ENCODE measurements around the gene CUL9. TPM values are rescaled to one million over a fixed set of nuclear protein-coding genes. Genes with fewer than 3 reads are reported as not detected.

Gene CUL9
- total and polyA plus RNA-seq, 5 experiments from 2014 or later = 6.8 to 110 (median 10.4) TPM

DNA sequence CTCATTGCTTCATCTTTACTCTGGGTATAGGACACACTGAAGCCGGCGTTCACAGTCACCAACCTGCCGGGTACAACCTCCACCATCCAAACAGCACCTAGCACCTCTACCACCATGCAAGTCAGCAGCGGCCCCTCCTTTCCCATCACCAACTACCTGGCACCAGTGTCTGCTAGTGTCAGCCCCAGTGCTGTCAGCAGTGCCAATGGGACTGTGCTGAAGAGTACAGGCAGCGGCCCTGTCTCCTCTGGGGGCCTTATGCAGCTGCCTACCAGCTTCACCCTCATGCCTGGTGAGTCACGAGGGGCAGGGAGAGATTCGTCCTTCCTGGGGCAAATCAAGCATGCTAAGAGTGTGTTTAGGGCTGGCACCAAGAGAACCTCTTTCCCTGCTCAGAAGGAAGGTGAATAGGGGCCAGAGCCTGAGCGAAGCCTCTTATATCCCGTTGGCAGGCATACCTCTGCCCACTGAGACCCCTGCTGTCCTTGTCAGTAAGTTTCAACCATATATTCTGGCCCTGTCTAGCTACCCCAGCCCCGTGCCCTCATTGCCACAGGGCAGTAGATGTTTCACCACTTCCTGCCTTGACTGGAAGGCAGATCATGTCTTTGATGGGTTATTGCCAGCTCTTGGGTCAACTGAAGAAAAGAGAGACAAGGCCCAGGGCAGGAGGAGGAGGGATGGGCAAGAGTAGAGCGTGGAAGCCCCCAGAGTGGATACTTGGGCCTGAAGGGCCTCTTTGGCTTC lies 6.1 kb upstream of the CUL9 start:
- Mint-ChIP-seq H3K27me3 (peaks cover 0 to 2% (median 0%) of the 10 kb centered on the region in 5 donors), H3K36me3 (peaks cover 0 to 46% (median 7%) of the 10 kb centered on the region in 3 donors)
- no peak for ATAC-seq

DNA sequence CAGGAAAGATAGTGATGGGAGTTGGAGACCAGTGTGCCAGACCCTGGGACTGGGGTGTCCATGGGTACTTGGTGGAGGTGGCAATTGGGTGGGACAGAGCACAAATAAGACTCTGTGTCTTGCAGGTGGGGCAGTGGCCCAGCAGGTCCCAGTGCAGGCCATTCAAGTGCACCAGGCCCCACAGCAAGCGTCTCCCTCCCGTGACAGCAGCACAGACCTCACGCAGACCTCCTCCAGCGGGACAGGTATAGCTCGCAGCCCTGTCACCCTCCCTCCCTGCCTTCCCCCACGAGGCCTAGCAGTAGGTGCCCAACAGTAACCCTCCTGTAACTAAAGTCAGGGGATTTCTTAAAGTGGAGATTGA lies 5.6 kb upstream of the CUL9 start:
- Mint-ChIP-seq H3K4me1 (peaks cover 21 to 53% (median 43%) of the 10 kb centered on the region in 4 donors), H3K27me3 (no peaks in the 10 kb centered on the region), H3K9me3 (no peaks in the 10 kb centered on the region), H3K27ac (peak overlapping the region in 7 of 10 donors; percentile 4 to 87 (median 44)), H3K36me3 (peaks cover 0 to 46% (median 7%) of the 10 kb centered on the region in 3 donors), H3K4me3 (peak overlapping the region in 1 of 10 donors; percentile 10)
- ATAC-seq (no peak), DNase-seq (no peak)
- POLR2A ChIA-PET = interaction anchor here (0.6 to 2.1 kb wide), 2 partner anchors 9 to 53 kb away, joined by 6 to 10 read pairs; partner anchors contain the start of gene DNPH1

More for the DNA sequence above, 6.1 kb upstream of the CUL9 start:
- H3K9me3 Mint-ChIP-seq = no peaks in the 10 kb centered on the region
- H3K4me1 Mint-ChIP-seq = peaks cover 20 to 51% (median 41%) of the 10 kb centered on the region in 4 donors
- no peak overlapping the region for H3K4me3 Mint-ChIP-seq
- POLR2A ChIA-PET = interaction anchor here (1.0 to 4.9 kb wide), 4 partner anchors 33 to 285 kb away, joined by 3 to 33 read pairs (median 8); partner anchors contain the start of gene DNPH1
- peak overlapping the region in 9 of 10 donors; percentile 32 to 99 (median 87) for H3K27ac Mint-ChIP-seq
- no peak for DNase-seq

DNA sequence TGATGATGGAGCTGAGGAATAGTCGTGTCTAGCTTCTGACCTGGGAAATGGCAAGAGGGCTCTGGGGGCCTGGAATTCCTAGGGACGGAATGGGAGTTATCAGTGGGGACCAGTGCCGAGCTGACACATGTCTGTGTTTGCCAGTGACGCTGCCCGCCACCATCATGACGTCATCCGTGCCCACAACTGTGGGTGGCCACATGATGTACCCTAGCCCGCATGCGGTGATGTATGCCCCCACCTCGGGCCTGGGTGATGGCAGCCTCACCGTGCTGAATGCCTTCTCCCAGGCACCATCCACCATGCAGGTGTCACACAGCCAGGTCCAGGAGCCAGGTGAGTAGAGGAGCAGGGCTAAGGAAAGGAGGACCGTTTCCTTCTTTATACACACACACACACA lies 3.8 kb upstream of the CUL9 start:
- H3K27me3 Mint-ChIP-seq = no peaks in the 10 kb centered on the region
- H3K27ac Mint-ChIP-seq = peak overlapping the region in 6 of 10 donors; percentile 9 to 63 (median 46)
- H3K9me3 Mint-ChIP-seq = no peaks in the 10 kb centered on the region
- POLR2A ChIA-PET = interaction anchor here (0.6 to 1.5 kb wide), 2 partner anchors 51 to 90 kb away, joined by 3 to 5 read pairs; partner anchors contain the start of gene DNPH1
- DNase-seq (no peak), ATAC-seq (no peak)
- H3K36me3 Mint-ChIP-seq = peaks cover 0 to 46% (median 7%) of the 10 kb centered on the region in 3 donors
- peaks cover 23 to 52% (median 46%) of the 10 kb centered on the region in 4 donors for H3K4me1 Mint-ChIP-seq
- peak overlapping the region in 1 of 10 donors; percentile 14 for H3K4me3 Mint-ChIP-seq

DNA sequence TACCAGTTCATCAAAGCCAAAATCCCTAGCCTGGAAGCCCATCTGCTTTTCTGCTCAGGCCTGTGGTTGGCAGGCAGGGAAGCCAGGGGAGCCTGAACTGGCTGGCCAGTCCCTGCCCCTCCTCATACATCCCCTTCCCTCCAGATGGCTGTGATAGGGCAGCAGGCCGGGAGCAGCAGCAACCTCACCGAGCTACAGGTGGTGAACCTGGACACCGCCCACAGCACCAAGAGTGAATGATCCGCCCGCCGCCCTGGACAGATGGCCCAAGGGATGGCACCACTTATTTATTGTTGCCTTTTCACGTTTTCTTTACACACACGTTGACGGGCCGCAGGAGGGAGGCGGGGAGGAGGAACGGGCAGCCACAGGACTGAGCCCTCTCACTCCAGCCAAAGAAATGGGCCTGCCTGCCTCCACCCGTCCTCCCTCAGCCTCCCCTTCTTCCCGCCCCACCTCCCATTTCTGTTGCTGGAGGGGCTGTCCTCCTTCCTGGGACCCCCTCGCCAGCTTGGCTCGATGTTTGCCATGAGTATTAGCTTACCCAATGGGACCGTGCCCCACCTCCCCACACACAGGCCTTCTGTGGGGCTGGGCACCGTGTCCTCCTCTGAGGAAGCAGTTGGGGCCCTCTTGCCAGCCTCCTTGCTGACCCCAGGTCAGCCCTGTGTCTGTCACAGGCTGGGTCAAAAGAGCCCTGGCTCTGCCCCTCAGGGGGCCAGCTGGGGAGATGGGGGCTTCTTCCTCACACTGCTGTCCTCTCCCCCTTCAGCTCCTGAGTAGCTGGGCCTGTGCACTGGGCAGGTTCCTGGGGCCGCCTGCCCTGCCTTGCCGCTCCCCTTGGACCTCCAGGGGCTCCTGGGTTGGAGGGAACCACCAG lies 2.8 kb upstream of the CUL9 start:
- Mint-ChIP-seq H3K9me3 (no peaks in the 10 kb centered on the region), H3K27me3 (no peaks in the 10 kb centered on the region), H3K27ac (peak overlapping the region in 2 of 10 donors; percentile 44 to 53), H3K4me1 (peaks cover 26 to 52% (median 46%) of the 10 kb centered on the region in 4 donors), H3K4me3 (no peak overlapping the region), H3K36me3 (peaks cover 0 to 49% (median 8%) of the 10 kb centered on the region in 3 donors)
- no peak for DNase-seq
- POLR2A ChIA-PET = interaction anchor here (1.7 to 1.8 kb wide), 2 partner anchors 7 to 45 kb away, joined by 7 to 9 read pairs; partner anchors contain the start of gene SRF
- ATAC-seq = no peak

DNA sequence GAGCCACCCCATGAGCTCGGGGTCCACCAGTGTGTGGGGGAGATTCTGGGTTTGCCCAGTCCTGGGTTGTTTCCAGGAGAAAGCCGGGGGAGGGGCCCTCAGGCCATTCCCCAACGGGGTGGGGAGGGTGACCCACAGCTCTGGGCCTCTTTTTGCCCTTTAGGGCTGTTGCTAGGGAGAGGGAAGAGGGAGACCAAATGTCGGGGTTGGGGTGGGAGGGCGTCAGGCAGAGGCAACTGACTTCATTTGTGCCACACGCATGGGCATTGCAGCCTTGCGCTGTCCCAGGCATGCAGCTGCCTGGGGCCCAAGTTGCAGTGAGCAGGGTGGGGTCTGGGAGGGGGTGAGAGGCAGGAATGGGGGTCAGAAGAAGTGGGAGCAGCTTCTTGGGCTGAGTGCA lies 1.9 kb upstream of the CUL9 start:
- no peak for DNase-seq
- H3K4me3 Mint-ChIP-seq = no peak overlapping the region
- no peaks in the 10 kb centered on the region for H3K27me3 Mint-ChIP-seq
- H3K27ac Mint-ChIP-seq = peak overlapping the region in 3 of 10 donors; percentile 33 to 81 (median 72)
- peaks cover 0 to 46% (median 10%) of the 10 kb centered on the region in 3 donors for H3K36me3 Mint-ChIP-seq
- H3K9me3 Mint-ChIP-seq = no peaks in the 10 kb centered on the region
- no peak for ATAC-seq
- POLR2A ChIA-PET = interaction anchor here (1.2 to 1.8 kb wide), 4 partner anchors 8 to 276 kb away, joined by 3 to 9 read pairs (median 6); partner anchors contain the start of genes DLK2, PPP2R5D and SRF
- H3K4me1 Mint-ChIP-seq = peaks cover 32 to 53% (median 47%) of the 10 kb centered on the region in 4 donors

DNA sequence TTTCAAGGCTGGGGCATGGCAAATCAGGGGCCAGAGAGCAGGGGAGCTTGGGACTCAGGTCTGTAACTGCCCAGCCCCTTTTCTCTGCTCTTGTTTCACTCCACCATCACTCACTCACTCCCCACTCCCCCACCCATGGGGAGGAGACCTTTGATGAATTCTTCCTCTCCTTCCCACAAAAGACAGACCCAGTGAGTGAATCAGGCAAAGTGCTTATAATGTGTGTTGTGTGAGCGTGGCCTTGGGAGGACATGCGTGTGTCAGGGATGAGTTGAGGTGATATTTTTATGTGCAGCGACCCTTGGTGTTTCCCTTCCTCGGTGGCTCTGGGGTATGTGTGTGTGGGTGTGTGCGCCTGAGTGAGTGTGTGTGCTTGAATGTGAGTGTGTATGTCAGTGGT lies 1.0 kb upstream of the CUL9 start:
- Mint-ChIP-seq H3K4me3 (peak overlapping the region in 9 of 10 donors; percentile 86 to 97 (median 95)), H3K27ac (peak overlapping the region; percentile 47 to 97 (median 96)), H3K27me3 (no peaks in the 10 kb centered on the region), H3K4me1 (peaks cover 35 to 58% (median 48%) of the 10 kb centered on the region in 4 donors), H3K36me3 (peaks cover 0 to 48% (median 8%) of the 10 kb centered on the region in 3 donors), H3K9me3 (no peaks in the 10 kb centered on the region)
- ATAC-seq (no peak), DNase-seq (peak in 1 of 10 donors; percentile 11)
- POLR2A ChIA-PET = interaction anchor here (1.2 to 1.7 kb wide), 3 partner anchors 9 to 275 kb away, joined by 3 to 9 read pairs (median 5); partner anchors contain the start of genes DLK2, PPP2R5D and SRF

DNA sequence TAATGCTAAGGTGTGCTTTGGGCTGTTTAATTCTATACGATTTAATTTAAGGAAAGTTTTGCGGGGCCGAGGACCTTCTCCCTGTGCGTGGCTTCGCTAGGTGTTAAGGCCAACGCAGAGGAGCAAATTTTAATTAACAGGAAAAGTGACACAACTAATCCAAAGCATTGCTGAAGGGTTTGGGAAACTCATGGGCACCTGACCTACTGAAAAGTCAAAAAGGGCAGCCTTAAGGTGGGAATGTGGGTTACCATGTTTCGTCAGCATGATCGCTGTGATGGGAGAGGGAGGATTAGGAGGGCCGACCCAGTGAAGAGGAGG lies 415 bp upstream of the CUL9 start:
- DNase-seq = peak in 1 of 10 donors; percentile 5
- peaks cover 0 to 47% (median 13%) of the 10 kb centered on the region in 3 donors for H3K36me3 Mint-ChIP-seq
- no peaks in the 10 kb centered on the region for H3K9me3 Mint-ChIP-seq

DNA sequence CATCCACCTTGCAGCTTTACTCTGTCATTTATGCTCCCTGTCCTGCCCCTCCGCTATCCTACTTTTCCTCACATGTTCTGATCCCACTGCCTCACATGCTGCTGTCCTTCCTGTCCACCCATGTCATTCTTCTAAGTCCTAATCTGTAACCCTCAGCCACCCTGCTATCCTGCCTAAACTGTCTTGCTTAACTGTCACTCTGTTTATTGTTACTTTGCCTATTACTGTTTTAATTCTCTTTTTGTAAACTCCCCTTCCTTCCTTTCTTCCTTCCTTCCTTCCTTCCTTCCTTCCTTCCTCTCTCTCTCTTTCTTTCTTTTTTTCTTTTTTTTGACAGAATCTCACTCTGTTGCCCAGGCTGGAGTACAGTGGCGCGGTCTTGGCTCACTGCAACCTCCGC lies 1.4 kb downstream of the CUL9 start:
- POLR2A ChIA-PET = interaction anchor here (0.7 to 1.9 kb wide), 5 partner anchors 9 to 238 kb away, joined by 3 to 15 read pairs (median 4); partner anchors contain the start of gene DNPH1
- Mint-ChIP-seq H3K27ac (peak overlapping the region; percentile 89 to 97 (median 96)), H3K9me3 (no peaks in the 10 kb centered on the region)

More for the DNA sequence above, 415 bp upstream of the CUL9 start:
- Mint-ChIP-seq H3K4me3 (peak overlapping the region; percentile 86 to 97 (median 94)), H3K4me1 (peaks cover 37 to 58% (median 51%) of the 10 kb centered on the region in 4 donors), H3K27ac (peak overlapping the region; percentile 47 to 97 (median 96)), H3K27me3 (no peaks in the 10 kb centered on the region)
- ATAC-seq = no peak
- POLR2A ChIA-PET = interaction anchor here (1.0 to 1.9 kb wide), 11 partner anchors 9 to 335 kb away, joined by 3 to 15 read pairs (median 4); partner anchors contain the start of genes ABCC10, DNPH1, POLR1C and RRP36

DNA sequence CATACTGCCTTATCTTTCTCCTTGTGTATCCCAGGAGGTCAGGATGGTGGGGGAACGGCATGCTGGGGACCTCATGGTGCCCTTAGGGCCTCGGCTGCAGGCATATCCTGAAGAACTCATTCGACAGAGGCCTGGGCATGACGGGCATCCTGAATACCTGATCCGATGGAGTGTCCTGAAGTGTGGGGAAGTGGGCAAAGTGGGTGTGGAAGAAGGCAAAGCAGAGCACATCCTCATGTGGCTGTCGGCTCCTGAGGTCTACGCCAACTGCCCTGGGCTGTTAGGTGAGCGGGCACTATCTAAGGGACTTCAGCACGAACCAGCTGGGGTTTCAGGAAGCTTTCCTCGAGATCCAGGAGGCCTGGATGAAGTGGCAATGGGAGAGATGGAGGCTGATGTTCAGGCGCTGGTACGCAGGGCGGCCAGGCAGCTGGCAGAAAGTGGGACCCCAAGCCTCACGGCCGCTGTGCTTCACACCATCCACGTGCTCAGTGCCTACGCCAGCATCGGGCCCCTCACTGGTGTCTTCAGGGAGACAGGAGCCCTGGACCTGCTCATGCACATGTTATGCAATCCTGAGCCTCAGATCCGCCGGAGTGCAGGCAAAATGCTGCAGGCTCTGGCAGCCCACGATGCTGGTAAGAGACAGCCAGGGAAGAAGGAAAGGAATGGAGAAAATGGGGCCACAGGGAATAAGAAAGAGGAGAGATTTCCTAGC lies 2.4 kb downstream of the CUL9 start:
- no peak for DNase-seq
- POLR2A ChIA-PET = interaction anchor here (0.6 to 1.7 kb wide), 2 partner anchors 11 to 320 kb away, joined by 4 to 19 read pairs; partner anchors contain the start of gene SRF
- H3K4me1 Mint-ChIP-seq = peaks cover 45 to 61% (median 55%) of the 10 kb centered on the region in 4 donors
- no peaks in the 10 kb centered on the region for H3K27me3 Mint-ChIP-seq
- H3K9me3 Mint-ChIP-seq = no peaks in the 10 kb centered on the region
- peak overlapping the region in 9 of 10 donors; percentile 59 to 97 (median 93) for H3K4me3 Mint-ChIP-seq
- peaks cover 0 to 47% (median 14%) of the 10 kb centered on the region in 3 donors for H3K36me3 Mint-ChIP-seq
- H3K27ac Mint-ChIP-seq = peak overlapping the region; percentile 17 to 96 (median 90)
- no peak for ATAC-seq

More for the DNA sequence above, 1.4 kb downstream of the CUL9 start:
- no peak for ATAC-seq
- Mint-ChIP-seq H3K36me3 (peaks cover 0 to 47% (median 14%) of the 10 kb centered on the region in 3 donors), H3K4me1 (peaks cover 42 to 57% (median 54%) of the 10 kb centered on the region in 4 donors), H3K27me3 (no peaks in the 10 kb centered on the region), H3K4me3 (peak overlapping the region; percentile 86 to 97 (median 94))
- no peak for DNase-seq

DNA sequence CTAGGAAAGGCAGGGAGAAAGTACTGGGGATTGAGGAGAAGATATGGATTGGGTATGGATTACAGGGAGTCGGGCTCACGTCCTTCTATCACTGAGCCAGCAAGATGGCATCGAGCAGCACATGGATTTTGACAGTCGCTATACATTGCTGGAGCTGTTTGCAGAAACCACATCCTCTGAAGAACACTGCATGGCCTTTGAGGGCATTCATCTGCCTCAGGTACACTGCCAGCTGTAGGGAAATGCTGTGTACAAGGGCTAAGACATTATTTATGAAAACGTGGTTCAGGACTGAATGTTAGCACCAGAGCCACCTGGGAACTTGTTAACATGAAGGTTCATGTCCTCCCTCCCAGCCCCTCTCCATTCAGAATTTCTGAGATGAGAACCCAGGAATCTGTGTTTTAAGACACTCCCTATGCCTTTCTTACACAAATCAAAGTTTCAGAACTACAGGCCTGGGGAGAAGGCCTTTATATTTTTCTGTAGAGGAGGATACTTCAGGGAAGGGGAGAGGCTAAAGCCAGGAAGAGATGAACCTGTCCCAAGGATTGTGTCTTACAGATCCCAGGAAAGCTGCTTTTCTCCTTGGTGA lies 3.5 kb downstream of the CUL9 start:
- Mint-ChIP-seq H3K9me3 (no peaks in the 10 kb centered on the region), H3K4me1 (peaks cover 45 to 67% (median 61%) of the 10 kb centered on the region in 4 donors), H3K27ac (peak overlapping the region; percentile 47 to 91 (median 86)), H3K4me3 (peak overlapping the region; percentile 31 to 97 (median 66)), H3K36me3 (peaks cover 0 to 53% (median 14%) of the 10 kb centered on the region in 3 donors), H3K27me3 (no peaks in the 10 kb centered on the region)
- POLR2A ChIA-PET = interaction anchor here (0.6 to 1.7 kb wide), 2 partner anchors 9 to 13 kb away, joined by 6 to 19 read pairs; partner anchors contain the start of gene SRF
- peak in 7 of 10 donors; percentile 14 to 66 (median 43) for DNase-seq
- ATAC-seq = peak; percentile 35 to 75

DNA sequence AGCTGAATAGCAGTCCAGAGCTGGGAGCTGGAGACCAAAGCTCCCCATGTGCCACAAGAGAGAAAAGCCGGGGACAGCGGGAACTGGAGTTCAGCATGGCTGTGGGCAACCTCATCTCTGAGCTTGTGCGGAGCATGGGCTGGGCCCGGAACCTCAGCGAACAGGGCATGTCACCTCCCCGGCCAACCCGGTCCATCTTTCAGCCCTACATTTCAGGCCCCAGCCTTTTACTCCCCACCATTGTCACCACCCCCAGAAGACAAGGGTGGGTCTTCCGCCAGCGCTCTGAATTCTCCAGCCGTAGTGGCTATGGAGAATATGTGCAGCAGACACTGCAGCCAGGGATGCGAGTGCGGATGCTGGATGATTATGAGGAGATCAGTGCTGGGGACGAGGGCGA lies 4.0 kb downstream of the CUL9 start:
- Mint-ChIP-seq H3K9me3 (no peaks in the 10 kb centered on the region), H3K4me3 (peak overlapping the region in 4 of 10 donors; percentile 36 to 97 (median 75)), H3K4me1 (peaks cover 47 to 69% (median 63%) of the 10 kb centered on the region in 4 donors), H3K36me3 (peaks cover 0 to 58% (median 15%) of the 10 kb centered on the region in 3 donors), H3K27me3 (no peaks in the 10 kb centered on the region), H3K27ac (peak overlapping the region; percentile 47 to 89 (median 86))
- DNase-seq (no peak), ATAC-seq (no peak)
- POLR2A ChIA-PET = interaction anchor here (1.7 kb wide), 1 partner anchor 13 kb away, joined by 19 read pairs; the partner anchor contains the start of gene SRF

All from naive thymus-derived CD8-positive, alpha-beta T cell (primary cell).